Iris pigment epithelial cell (primary cell): ENCODE data around the gene GLIS1.

Experiments used
- DNase-seq: peaks from one replicate; pipeline ENCODE4 v3.0.0-alpha.2; 2011; ENCODE audit warnings: low read depth

Gene GLIS1

GRCh38 chr1:53617851-53618499 lies 121.0 kb downstream of the GLIS1 start:
- DNase-seq = no peak

- DNase-seq = peak; percentile 89
These were observed 121.6 kb downstream of the GLIS1 start for GRCh38 chr1:53617382-53617781.

- peak; percentile 39 for DNase-seq
These were observed 122.0 kb downstream of the GLIS1 start for GRCh38 chr1:53616927-53617326.

GRCh38 chr1:53616511-53616910 lies 122.5 kb downstream of the GLIS1 start:
- DNase-seq = no peak

GRCh38 chr1:53615101-53615500 lies 123.9 kb downstream of the GLIS1 start:
- DNase-seq = no peak

GRCh38 chr1:53614231-53615021 lies 124.5 kb downstream of the GLIS1 start:
- no peak for DNase-seq

GRCh38 chr1:53608676-53609075 lies 130.3 kb downstream of the GLIS1 start:
- DNase-seq = no peak

- no peak for DNase-seq
These were observed 130.9 kb downstream of the GLIS1 start for GRCh38 chr1:53608071-53608470.

GRCh38 chr1:53606651-53607051 lies 132.3 kb downstream of the GLIS1 start:
- DNase-seq = no peak

GRCh38 chr1:53606197-53606596 lies 132.8 kb downstream of the GLIS1 start:
- DNase-seq = no peak

GRCh38 chr1:53605181-53605580 lies 133.8 kb downstream of the GLIS1 start:
- DNase-seq = no peak

- DNase-seq = no peak
These were observed 134.6 kb downstream of the GLIS1 start for GRCh38 chr1:53604291-53604919.

- no peak for DNase-seq
These were observed 135.5 kb downstream of the GLIS1 start for GRCh38 chr1:53603431-53603830.

GRCh38 chr1:53601867-53602775 lies 136.8 kb downstream of the GLIS1 start:
- no peak for DNase-seq

- no peak for DNase-seq
These were observed 137.8 kb downstream of the GLIS1 start for GRCh38 chr1:53601031-53601745.

GRCh38 chr1:53600561-53600960 lies 138.4 kb downstream of the GLIS1 start:
- no peak for DNase-seq

- DNase-seq = no peak
These were observed 139.0 kb downstream of the GLIS1 start for GRCh38 chr1:53600001-53600400.

- DNase-seq = no peak
These were observed 139.5 kb downstream of the GLIS1 start for GRCh38 chr1:53599481-53599880.

- no peak for DNase-seq
These were observed 140.0 kb downstream of the GLIS1 start for GRCh38 chr1:53598966-53599365.

GRCh38 chr1:53595906-53596305 lies 143.1 kb downstream of the GLIS1 start:
- DNase-seq = no peak

- DNase-seq = no peak
These were observed 144.4 kb downstream of the GLIS1 start for GRCh38 chr1:53594391-53595180.
